K562 (cell line): ENCODE data around the gene MTPN. TPM values are rescaled to one million over a fixed set of nuclear protein-coding genes. Genes with fewer than 3 reads are reported as not detected.
A peak's percentile ranks its signal among the peaks of the same experiment; 100 is the strongest.

Experiments used
- ATAC-seq: fragments of 200-7000 bp; cut with Tn5 transposase; 3 replicates; pipeline ENCODE4 v1.9.1; 2020; ENCODE audit warnings: moderate library complexity
- BruUV-seq: library from RNA; stranded (reverse); fragments of 400-500 nt; replicated peaks from 2 replicates; lab custom pipeline; 2021; lab: Mats Ljungman, UMichigan
- CTCF ChIA-PET: fragments of 300-600 bp; formaldehyde crosslinking; extraction: SDS; loops from one replicate; lab custom pipeline; 2021; ENCODE audit warnings: low intra/inter-chr PET ratio; lab: Yijun Ruan, JAX
- POLR2A ChIA-PET: fragments of 300-600, 350-650 bp; sonication (Branson Sonifier 250); formaldehyde crosslinking; extraction: SDS; loops from one replicate; lab custom pipeline; 2021; ENCODE audit warnings: antibody characterized with exemption, inconsistent platforms; lab: Yijun Ruan, JAX
- DNase-seq, 4 experiments: peaks; one replicate each; pipeline versions ENCODE4 v3.0.0 to v3.0.0-alpha.2; 2011 to 2018; ENCODE audit warnings: low spot score in 3 of 4, mixed read lengths in 3 of 4; ENCODE audit errors: extremely low read depth in 1 of 4
- FAIRE-seq: peaks from 2 replicates; lab custom pipeline; 2011; peaks lifted over from hg19 to GRCh38; lab: Jason Lieb, UNC
- H2AFZ ChIP-seq: 2 replicates; pipeline ENCODE4 v1.6.0; 2011; ENCODE audit warnings: low read depth, low read length, control low read depth, inconsistent platforms
- H3K27ac ChIP-seq: fragments of 200-600 bp; 3 replicates; pipeline ENCODE4 v1.8.0; 2011; ENCODE audit warnings: low read depth, mild to moderate bottlenecking, control low read depth, inconsistent platforms, low read length, moderate library complexity, mixed read lengths; ENCODE audit errors: extremely low read depth
- H3K27me3 ChIP-seq, 2 experiments: fragments of 300-600 bp in 1 of 2; 2 replicates in 1 of 2; 3 replicates in 1 of 2; pipeline versions ENCODE4 v1.6.0 to v1.8.0; 2011; ENCODE audit warnings: inconsistent platforms in 2 of 2, low read length in 2 of 2, mild to moderate bottlenecking in 1 of 2, mixed read lengths in 1 of 2, moderate library complexity in 1 of 2; ENCODE audit not compliant: control insufficient read depth in 2 of 2, insufficient read depth in 2 of 2
- H3K36me3 ChIP-seq: fragments of 300-600 bp; 3 replicates; pipeline ENCODE4 v1.8.0; 2011; ENCODE audit warnings: mild to moderate bottlenecking, low read length, inconsistent platforms; ENCODE audit not compliant: control insufficient read depth, insufficient read depth
- H3K4me1 ChIP-seq, 2 experiments: fragments of 200-600 bp in 1 of 2; replicated peaks in 1 of 2; 2 replicates in 1 of 2; 3 replicates in 1 of 2; pipeline versions ENCODE4 v1.5.1 to v1.8.0; 2011; ENCODE audit warnings: inconsistent platforms in 2 of 2, low read length in 2 of 2, mild to moderate bottlenecking in 1 of 2, mixed read lengths in 1 of 2, moderate library complexity in 1 of 2; ENCODE audit not compliant: control insufficient read depth in 2 of 2, insufficient read depth in 2 of 2
- H3K4me2 ChIP-seq: 2 replicates; pipeline ENCODE4 v1.6.1; 2011; ENCODE audit warnings: low read length, control low read depth, inconsistent platforms, mixed read lengths; ENCODE audit not compliant: insufficient read depth
- H3K4me3 ChIP-seq: fragments of 200-600 bp; sonication (generic), shearing (Covaris generic); 2 replicates; pipeline ENCODE4 v1.5.1; 2016; ENCODE audit warnings: control low read depth, inconsistent platforms
- H3K79me2 ChIP-seq: fragments of 200-600 bp; 3 replicates; pipeline ENCODE4 v1.8.0; 2011; ENCODE audit warnings: low read length, inconsistent platforms; ENCODE audit not compliant: control insufficient read depth, insufficient read depth
- H3K9ac ChIP-seq, 2 experiments: 2 replicates each; pipeline versions ENCODE4 v1.6.0 to v1.6.1; 2011; ENCODE audit warnings: low read depth in 2 of 2, low read length in 2 of 2, control low read depth in 1 of 2, inconsistent platforms in 1 of 2, mild to moderate bottlenecking in 1 of 2, mixed read lengths in 1 of 2; ENCODE audit not compliant: insufficient read depth in 1 of 2
- H3K9me1 ChIP-seq: one replicate; pipeline ENCODE4 v1.6.0; 2011; ENCODE audit warnings: inconsistent platforms, mild to moderate bottlenecking, low read length, moderate library complexity; ENCODE audit not compliant: control insufficient read depth, insufficient read depth
- H3K9me3 ChIP-seq: replicated peaks from 2 replicates; pipeline ENCODE4 v1.5.1; 2011; ENCODE audit warnings: low read depth, low read length, inconsistent platforms; ENCODE audit not compliant: control insufficient read depth, insufficient read depth
- H4K20me1 ChIP-seq: replicated peaks from 2 replicates; pipeline ENCODE4 v1.6.1; 2011; ENCODE audit warnings: low read length, inconsistent platforms, mixed read lengths; ENCODE audit not compliant: control insufficient read depth, insufficient read depth
- ATF3 ChIP-seq, 2 experiments: fragments of 450-650 bp in 1 of 2; sonication (generic) in 1 of 2; formaldehyde crosslinking in 1 of 2; IDR thresholded peaks in 1 of 2; conservative IDR thresholded peaks in 1 of 2; 2 replicates each; pipeline versions ENCODE4 v1.6.1 to v1.8.1; 2016 to 2023; ENCODE audit warnings: mild to moderate bottlenecking in 2 of 2, moderate library complexity in 2 of 2, inconsistent platforms in 1 of 2, missing genetic modification reagents in 1 of 2
- CEBPB ChIP-seq: fragments of 450-650 bp; IDR thresholded peaks from 2 replicates; pipeline ENCODE4 v1.6.1; 2016; ENCODE audit warnings: missing genetic modification characterization, missing compliant biosample characterization
- MAFK ChIP-seq: IDR thresholded peaks from 2 replicates; pipeline ENCODE4 v1.6.1; 2011; ENCODE audit warnings: low read length, improper control_type of control experiment
- MEIS2 ChIP-seq: fragments of 450-650 bp; IDR thresholded peaks from 2 replicates; pipeline ENCODE4 v1.6.1; 2014; ENCODE audit warnings: mild to moderate bottlenecking; ENCODE audit not compliant: partially characterized antibody
- PBX2 ChIP-seq, 2 experiments: IDR thresholded peaks in 1 of 2; conservative IDR thresholded peaks in 1 of 2; 2 replicates each; pipeline ENCODE4 v1.6.1; 2016; ENCODE audit warnings: low read depth in 2 of 2, mild to moderate bottlenecking in 1 of 2, missing compliant biosample characterization in 1 of 2, missing genetic modification characterization in 1 of 2, moderate library complexity in 1 of 2
- PKNOX1 ChIP-seq: fragments of 450-650 bp; IDR thresholded peaks from 2 replicates; pipeline ENCODE4 v1.6.1; 2016
- PTRF ChIP-seq: fragments of 450-650 bp; IDR thresholded peaks from 2 replicates; pipeline ENCODE4 v1.6.1; 2016; ENCODE audit warnings: mild to moderate bottlenecking, missing genetic modification characterization, missing compliant biosample characterization
- ZNF398 ChIP-seq: fragments of 250-450 bp; sonication (Bioruptor Pico); IDR thresholded peaks from 2 replicates; pipeline ENCODE4 v1.8.0; 2021; ENCODE audit warnings: moderate library complexity, mild to moderate bottlenecking, inconsistent platforms
- WGBS: fragments of 100-300 bp; shearing (Covaris generic); methylation state at CpG from one replicate; pipeline ENCODE4 v1.1.6; 2016; ENCODE audit warnings: low coverage, mixed read lengths; ENCODE audit not compliant: insufficient coverage; ENCODE audit errors: missing lambda C conversion rate; 5-methylcytosine and 5-hydroxymethylcytosine counted together
- in situ Hi-C: fragments of 300-500 bp; cut with MboI; formaldehyde crosslinking; loops from 4 replicates; pipeline ENCODE4 v1.15.0; 2018; ENCODE audit warnings: inconsistent platforms, mixed read lengths
- intact Hi-C: fragments of 100-400 bp; cut with micrococcal nuclease; formaldehyde crosslinking; loops from 2 replicates; pipeline ENCODE4 v1.14.2; 2022
- polyA plus RNA-seq, 8 experiments: library from polyadenylated mRNA; depleted of rRNA in 4 of 8; stranded (reverse) in 5 of 8; unstranded in 3 of 8; fragments of >200 nt; fragmentation: Nextera tagmentation in 2 of 8; fragmentation: Illumina TruSeq in 1 of 8; extraction: Ambion mirVana in 2 of 8; extraction: Trizol in 1 of 8; gene quantifications; 2 replicates each; pipeline versions ENCODE4 v1.2.1 to v1.2.3, GENCODE V29; 2011 to 2014; ENCODE audit warnings: inconsistent platforms in 1 of 8, missing spikeins in 1 of 8
- total RNA-seq, 7 experiments: library from RNA; depleted of rRNA in 6 of 7; stranded (reverse); fragments of >200 nt in 6 of 7; fragmentation: Illumina TruSeq in 2 of 7; extraction: Trizol in 2 of 7; gene quantifications; 2 replicates each; pipeline versions ENCODE4 v1.2.1 to v1.2.3, GENCODE V29; 2011 to 2021; ENCODE audit warnings: low replicate concordance in 1 of 7
- TF ChIP-seq, protein P1 (sequence below): sonication (generic); formaldehyde crosslinking; IDR thresholded peaks from 2 replicates; pipeline ENCODE4 v1.8.1; 2023; ENCODE audit warnings: mild to moderate bottlenecking, missing genetic modification reagents, moderate library complexity
- TF ChIP-seq, protein P2 (sequence below): fragments of 450-650 bp; formaldehyde crosslinking; IDR thresholded peaks from 2 replicates; pipeline ENCODE4 v1.4.0; 2022; ENCODE audit warnings: missing genetic modification characterization

Gene MTPN
- total and polyA plus RNA-seq, 9 of the 15 experiments (the other 6 are each of a cell fraction or from before 2014, with no cell fraction given) = 68.5 to 261 (median 156) TPM

DNA sequence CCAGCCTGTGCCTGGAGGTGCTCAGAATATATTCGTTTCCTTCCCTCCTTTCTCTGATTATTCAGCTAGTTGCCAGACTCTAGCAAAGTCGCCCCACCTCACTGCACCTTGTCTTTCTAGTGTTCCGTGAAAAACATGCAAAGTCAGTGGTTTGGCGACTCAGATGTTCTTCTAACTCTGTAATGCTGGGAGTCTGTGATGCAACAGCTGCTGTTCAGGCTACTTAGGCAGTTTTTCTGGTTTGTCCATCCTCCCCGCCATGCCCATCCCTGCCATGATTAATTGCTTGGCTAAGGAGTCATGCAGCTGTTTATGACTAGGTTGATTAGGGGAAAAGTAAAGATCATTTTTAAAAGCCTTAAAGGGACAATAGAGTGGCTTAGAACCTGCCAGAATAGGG, 99.4 kb downstream of the MTPN start:
- DNase-seq = no peak
- Histone ChIP-seq H3K36me3 (no peaks in the 10 kb centered on the region), H3K4me3 (no peak overlapping the region), H3K4me2 (no peak overlapping the region), H4K20me1 (no peaks in the 10 kb centered on the region), H3K9me3 (no peaks in the 10 kb centered on the region), H3K79me2 (no peaks in the 10 kb centered on the region), H3K4me1 (no peaks in the 10 kb centered on the region), H2AFZ (no peak overlapping the region), H3K27ac (no peak overlapping the region), H3K27me3 (peaks cover 7 to 12% of the 10 kb centered on the region in 2 experiments; a peak in 4 of 5 replicates), H3K9me1 (no peaks in the 10 kb centered on the region), H3K9ac (no peak overlapping the region)
- POLR2A ChIA-PET = interaction anchor here (0.6 to 1.0 kb wide), 2 partner anchors 18 to 1532 kb away, joined by 3 to 4 read pairs; no protein-coding TSS in a partner anchor
- CTCF ChIA-PET = no interaction called here
- 2% methylated on average over 5 of the region's 5 CpGs for WGBS
- ATAC-seq = peak; percentile 67
- in situ Hi-C loops (no loop called here), intact Hi-C loops (no loop called here)
- FAIRE-seq = no peak
- BruUV-seq = no TSS peak
- TF ChIP-seq CEBPB (tag) = peak; percentile 59
- peak; percentile 72 for TF ChIP-seq MEIS2
- no peak for TF ChIP-seq PBX2 (CRISPR knock-in tag; IDR thresholded peaks at IDR 0.05; ENCODE audit: low read depth)
- TF ChIP-seq PBX2 (tag; conservative IDR thresholded peaks at IDR 0.05; ENCODE audit: low read depth) = peak; percentile 85
- TF ChIP-seq ZNF398 = no peak
- peak; percentile 42; the same call in 1 of the 2 replicates for TF ChIP-seq ATF3 (IDR thresholded peaks at IDR 0.05)
- TF ChIP-seq ATF3 (CRISPR knock-in tag; conservative IDR thresholded peaks at IDR 0.05) = no peak
- 0 out of 2 replicates have a peak, but pooled peaks have one; percentile 18 for TF ChIP-seq MAFK
- TF ChIP-seq, protein P1, sequence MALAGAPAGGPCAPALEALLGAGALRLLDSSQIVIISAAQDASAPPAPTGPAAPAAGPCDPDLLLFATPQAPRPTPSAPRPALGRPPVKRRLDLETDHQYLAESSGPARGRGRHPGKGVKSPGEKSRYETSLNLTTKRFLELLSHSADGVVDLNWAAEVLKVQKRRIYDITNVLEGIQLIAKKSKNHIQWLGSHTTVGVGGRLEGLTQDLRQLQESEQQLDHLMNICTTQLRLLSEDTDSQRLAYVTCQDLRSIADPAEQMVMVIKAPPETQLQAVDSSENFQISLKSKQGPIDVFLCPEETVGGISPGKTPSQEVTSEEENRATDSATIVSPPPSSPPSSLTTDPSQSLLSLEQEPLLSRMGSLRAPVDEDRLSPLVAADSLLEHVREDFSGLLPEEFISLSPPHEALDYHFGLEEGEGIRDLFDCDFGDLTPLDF (CRISPR knock-in tag) = no peak
- TF ChIP-seq, protein P2, sequence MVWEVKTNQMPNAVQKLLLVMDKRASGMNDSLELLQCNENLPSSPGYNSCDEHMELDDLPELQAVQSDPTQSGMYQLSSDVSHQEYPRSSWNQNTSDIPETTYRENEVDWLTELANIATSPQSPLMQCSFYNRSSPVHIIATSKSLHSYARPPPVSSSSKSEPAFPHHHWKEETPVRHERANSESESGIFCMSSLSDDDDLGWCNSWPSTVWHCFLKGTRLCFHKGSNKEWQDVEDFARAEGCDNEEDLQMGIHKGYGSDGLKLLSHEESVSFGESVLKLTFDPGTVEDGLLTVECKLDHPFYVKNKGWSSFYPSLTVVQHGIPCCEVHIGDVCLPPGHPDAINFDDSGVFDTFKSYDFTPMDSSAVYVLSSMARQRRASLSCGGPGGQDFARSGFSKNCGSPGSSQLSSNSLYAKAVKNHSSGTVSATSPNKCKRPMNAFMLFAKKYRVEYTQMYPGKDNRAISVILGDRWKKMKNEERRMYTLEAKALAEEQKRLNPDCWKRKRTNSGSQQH = no peak
- peak; percentile 33; the same call in 1 of the 2 replicates for TF ChIP-seq PKNOX1
- TF ChIP-seq PTRF (tag) = no peak
